H1 (cell line): ENCODE data around the gene E2F2.
A peak's percentile ranks its signal among the peaks of the same experiment; 100 is the strongest.

Source experiments
- BRCA1 ChIP-seq: IDR thresholded peaks from 2 replicates; pipeline ENCODE4 v1.6.1; 2012; ENCODE audit warnings: low read depth, low read length, improper control_type of control experiment
- CHD1 ChIP-seq: IDR thresholded peaks from 2 replicates; pipeline ENCODE4 v1.6.1; 2012; ENCODE audit warnings: low read depth, low read length, improper control_type of control experiment
- JUND ChIP-seq: IDR thresholded peaks from 2 replicates; pipeline ENCODE4 v1.6.1; 2011; ENCODE audit warnings: mild to moderate bottlenecking, improper control_type of control experiment, low read length
- MAFK ChIP-seq: IDR thresholded peaks from 2 replicates; pipeline ENCODE4 v1.6.1; 2012; ENCODE audit warnings: low read depth, mild to moderate bottlenecking, improper control_type of control experiment, low read length
- POLR2A ChIP-seq, 2 experiments: IDR thresholded peaks; 1 replicate in 1 of 2; 2 replicates in 1 of 2; pipeline ENCODE4 v1.6.1; 2011; ENCODE audit warnings: low read depth in 2 of 2, low read length in 2 of 2, mild to moderate bottlenecking in 2 of 2; ENCODE audit errors: control extremely low read depth in 1 of 2
- POLR2AphosphoS5 ChIP-seq: IDR thresholded peaks from 2 replicates; pipeline ENCODE4 v1.6.1; 2011; ENCODE audit warnings: low read depth, low read length
- SIN3A ChIP-seq, 2 experiments: IDR thresholded peaks in 1 of 2; conservative IDR thresholded peaks in 1 of 2; 2 replicates each; pipeline ENCODE4 v1.6.1; 2011 to 2012; ENCODE audit warnings: low read length in 2 of 2, improper control_type of control experiment in 1 of 2, low read depth in 1 of 2, mild to moderate bottlenecking in 1 of 2
- SP1 ChIP-seq: IDR thresholded peaks from 2 replicates; pipeline ENCODE4 v1.6.1; 2011; ENCODE audit warnings: low read depth, low read length
- SRF ChIP-seq: IDR thresholded peaks from 2 replicates; pipeline ENCODE4 v1.6.1; 2011; ENCODE audit warnings: mild to moderate bottlenecking, low read depth, low read length, moderate library complexity
- ZNF274 ChIP-seq: IDR thresholded peaks from 2 replicates; pipeline ENCODE4 v1.7.0; 2012; ENCODE audit warnings: low read length, borderline replicate concordance; ENCODE audit errors: extremely low read depth
- TF ChIP-seq, protein P1 (sequence below): IDR thresholded peaks from 2 replicates; pipeline ENCODE4 v1.6.1; 2011; ENCODE audit warnings: low read depth, mild to moderate bottlenecking, low read length; ENCODE audit not compliant: insufficient read depth
- TF ChIP-seq, protein P2 (sequence below): IDR thresholded peaks from 2 replicates; pipeline ENCODE4 v1.6.1; 2012; ENCODE audit warnings: inconsistent platforms
- TF ChIP-seq, protein P3 (sequence below), 3 experiments: IDR thresholded peaks; 1 replicate in 2 of 3; 2 replicates in 1 of 3; pipeline versions ENCODE4 v1.5.1 to v1.6.1; 2011; ENCODE audit warnings: low read length in 3 of 3, mild to moderate bottlenecking in 3 of 3, inconsistent platforms in 2 of 3, low read depth in 1 of 3, moderate library complexity in 1 of 3; ENCODE audit not compliant: insufficient read depth in 1 of 3; ENCODE audit errors: control extremely low read depth in 1 of 3

DNA sequence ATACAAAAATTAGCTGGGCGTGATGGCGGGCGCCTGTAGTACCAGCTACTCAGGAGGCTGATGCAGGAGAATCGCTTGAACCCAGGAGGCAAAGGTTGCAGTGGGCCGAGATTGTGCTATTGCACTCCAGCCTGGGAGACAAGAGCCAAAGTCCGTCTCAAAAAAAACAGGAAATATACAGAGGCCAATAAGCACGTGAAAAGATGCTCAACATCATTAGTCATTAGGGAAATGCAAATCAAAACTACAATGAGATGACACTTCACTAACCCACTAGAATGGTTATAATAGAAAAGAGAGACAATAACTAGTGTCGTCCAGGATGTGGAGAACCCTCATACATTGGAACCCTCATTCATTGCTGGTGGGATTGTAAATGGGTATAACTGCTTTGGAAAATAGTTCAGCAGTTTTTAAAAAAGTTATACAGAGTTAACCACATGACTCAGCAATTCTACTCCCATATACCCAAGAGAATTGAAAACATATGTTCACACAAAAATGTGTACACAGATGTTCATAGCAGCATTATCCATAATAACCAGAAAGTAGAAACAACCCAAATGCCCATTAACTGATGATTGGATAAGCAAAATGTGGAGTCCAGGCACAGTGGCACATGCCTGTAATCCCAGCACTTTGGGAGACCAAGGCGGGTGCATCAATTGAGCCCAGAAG lies 6.4 kb upstream of the E2F2 start:
- TF ChIP-seq POLR2AphosphoS5 (no peak), MAFK (peak; percentile 37; the same call in 1 of the 2 replicates), SIN3A (conservative IDR thresholded peaks at IDR 0.05 in 1 of 2, IDR thresholded peaks at IDR 0.05 in 1 of 2; ENCODE audit: low read depth in 1 of 2, low read length in 2 of 2) (no peak), ZNF274 (no peak), BRCA1 (no peak), SRF (no peak), JUND (no peak), SP1 (no peak), POLR2A (IDR thresholded peaks at IDR 0.05; ENCODE audit: control extremely low read depth in 1 of 2, low read depth in 2 of 2, low read length in 2 of 2) (no peak), CHD1 (no peak)
- TF ChIP-seq, protein P1, sequence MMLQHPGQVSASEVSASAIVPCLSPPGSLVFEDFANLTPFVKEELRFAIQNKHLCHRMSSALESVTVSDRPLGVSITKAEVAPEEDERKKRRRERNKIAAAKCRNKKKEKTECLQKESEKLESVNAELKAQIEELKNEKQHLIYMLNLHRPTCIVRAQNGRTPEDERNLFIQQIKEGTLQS = no peak
- TF ChIP-seq, protein P2, sequence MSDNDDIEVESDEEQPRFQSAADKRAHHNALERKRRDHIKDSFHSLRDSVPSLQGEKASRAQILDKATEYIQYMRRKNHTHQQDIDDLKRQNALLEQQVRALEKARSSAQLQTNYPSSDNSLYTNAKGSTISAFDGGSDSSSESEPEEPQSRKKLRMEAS = no peak
- TF ChIP-seq, protein P3, sequence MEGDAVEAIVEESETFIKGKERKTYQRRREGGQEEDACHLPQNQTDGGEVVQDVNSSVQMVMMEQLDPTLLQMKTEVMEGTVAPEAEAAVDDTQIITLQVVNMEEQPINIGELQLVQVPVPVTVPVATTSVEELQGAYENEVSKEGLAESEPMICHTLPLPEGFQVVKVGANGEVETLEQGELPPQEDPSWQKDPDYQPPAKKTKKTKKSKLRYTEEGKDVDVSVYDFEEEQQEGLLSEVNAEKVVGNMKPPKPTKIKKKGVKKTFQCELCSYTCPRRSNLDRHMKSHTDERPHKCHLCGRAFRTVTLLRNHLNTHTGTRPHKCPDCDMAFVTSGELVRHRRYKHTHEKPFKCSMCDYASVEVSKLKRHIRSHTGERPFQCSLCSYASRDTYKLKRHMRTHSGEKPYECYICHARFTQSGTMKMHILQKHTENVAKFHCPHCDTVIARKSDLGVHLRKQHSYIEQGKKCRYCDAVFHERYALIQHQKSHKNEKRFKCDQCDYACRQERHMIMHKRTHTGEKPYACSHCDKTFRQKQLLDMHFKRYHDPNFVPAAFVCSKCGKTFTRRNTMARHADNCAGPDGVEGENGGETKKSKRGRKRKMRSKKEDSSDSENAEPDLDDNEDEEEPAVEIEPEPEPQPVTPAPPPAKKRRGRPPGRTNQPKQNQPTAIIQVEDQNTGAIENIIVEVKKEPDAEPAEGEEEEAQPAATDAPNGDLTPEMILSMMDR (IDR thresholded peaks at IDR 0.05; ENCODE audit: control extremely low read depth in 1 of 3, insufficient read depth in 1 of 3, low read depth in 1 of 3, low read length in 3 of 3) = no peak
